IPS DF 6.9 (cell line): ENCODE measurements around the gene CCDC78.
A peak's percentile ranks its signal among the peaks of the same experiment; 100 is the strongest.
"Not testable (repeated sequence)": the region's sequence is repeated elsewhere in the genome, so short reads cannot be mapped to it uniquely, and the experiment has no call there.

Experiments used
- DNase-seq: peaks from one replicate; pipeline ENCODE4 v3.0.0-alpha.2; 2013; ENCODE audit warnings: low read depth, low spot score
- H3K27ac ChIP-seq: one replicate; pipeline ENCODE4 v1.5.1; 2013; ENCODE audit warnings: low read length, control low read depth
- H3K27me3 ChIP-seq: 2 replicates; pipeline ENCODE4 v1.6.1; 2013; ENCODE audit warnings: mild to moderate bottlenecking, low read length; ENCODE audit not compliant: control insufficient read depth, insufficient read depth
- H3K36me3 ChIP-seq: 2 replicates; pipeline ENCODE4 v1.6.1; 2013; ENCODE audit warnings: low read length; ENCODE audit not compliant: control insufficient read depth, insufficient read depth
- H3K4me1 ChIP-seq: 2 replicates; pipeline ENCODE4 v1.6.1; 2013; ENCODE audit warnings: low read length; ENCODE audit not compliant: control insufficient read depth, insufficient read depth
- H3K4me3 ChIP-seq: 2 replicates; pipeline ENCODE4 v1.5.1; 2013; ENCODE audit warnings: mild to moderate bottlenecking, low read length
- H3K9me3 ChIP-seq: 2 replicates; pipeline ENCODE4 v1.6.1; 2013; ENCODE audit warnings: low read length, inconsistent platforms; ENCODE audit not compliant: control insufficient read depth, insufficient read depth
- WGBS: extraction: QIAGEN DNeasy Blood & Tissue Kit; methylation state at CpG from one replicate; pipeline ENCODE4 v1.1.7; 2013; ENCODE audit warnings: mixed read lengths, missing lambda C conversion rate; ENCODE audit not compliant: insufficient read length, insufficient coverage; 5-methylcytosine and 5-hydroxymethylcytosine counted together

Gene CCDC78

DNA sequence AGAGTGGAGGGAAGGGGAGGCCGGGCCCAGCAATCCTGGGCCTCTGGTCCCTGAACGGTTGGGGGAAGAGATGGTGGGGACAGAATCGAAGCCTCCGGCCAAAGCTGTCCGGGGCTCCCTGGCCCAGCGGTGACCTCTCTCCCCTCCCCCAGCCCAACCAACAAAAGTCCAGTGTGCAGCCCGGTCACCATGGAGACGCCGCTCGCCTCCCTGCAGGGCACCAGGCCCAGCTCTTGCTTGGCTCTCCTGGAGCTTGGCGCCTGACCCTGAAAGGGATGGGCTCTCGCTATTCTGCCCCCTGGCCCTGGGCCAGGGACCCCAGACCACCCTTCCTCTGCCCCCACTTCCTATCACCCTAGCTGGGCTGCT, 10.1 kb downstream of the CCDC78 start:
- H3K27me3 ChIP-seq: peaks cover 2% of the 10 kb centered on the region; the same call in 1 of the 2 replicates
- H3K9me3 ChIP-seq: no peaks in the 10 kb centered on the region
- no peak for DNase-seq
- no peak overlapping the region for H3K4me3 ChIP-seq
- WGBS: no CpG with 5 or more reads among the region's 12 CpGs
- H3K4me1 ChIP-seq: peaks cover 11% of the 10 kb centered on the region
- H3K27ac ChIP-seq: no peak overlapping the region
- no peaks in the 10 kb centered on the region; the same call in 1 of the 2 replicates for H3K36me3 ChIP-seq

- Histone ChIP-seq H3K27me3 (peaks cover 2% of the 10 kb centered on the region; the same call in 1 of the 2 replicates), H3K36me3 (no peaks in the 10 kb centered on the region; the same call in 1 of the 2 replicates), H3K9me3 (no peaks in the 10 kb centered on the region), H3K27ac (no peak overlapping the region), H3K4me3 (peak overlapping the region; percentile 46), H3K4me1 (peaks cover 11% of the 10 kb centered on the region)
- WGBS: no CpG with 5 or more reads among the region's 74 CpGs
- DNase-seq: no peak
Measured at GRCh38 chr16:715477-716199, 10.6 kb downstream of the CCDC78 start.

DNA sequence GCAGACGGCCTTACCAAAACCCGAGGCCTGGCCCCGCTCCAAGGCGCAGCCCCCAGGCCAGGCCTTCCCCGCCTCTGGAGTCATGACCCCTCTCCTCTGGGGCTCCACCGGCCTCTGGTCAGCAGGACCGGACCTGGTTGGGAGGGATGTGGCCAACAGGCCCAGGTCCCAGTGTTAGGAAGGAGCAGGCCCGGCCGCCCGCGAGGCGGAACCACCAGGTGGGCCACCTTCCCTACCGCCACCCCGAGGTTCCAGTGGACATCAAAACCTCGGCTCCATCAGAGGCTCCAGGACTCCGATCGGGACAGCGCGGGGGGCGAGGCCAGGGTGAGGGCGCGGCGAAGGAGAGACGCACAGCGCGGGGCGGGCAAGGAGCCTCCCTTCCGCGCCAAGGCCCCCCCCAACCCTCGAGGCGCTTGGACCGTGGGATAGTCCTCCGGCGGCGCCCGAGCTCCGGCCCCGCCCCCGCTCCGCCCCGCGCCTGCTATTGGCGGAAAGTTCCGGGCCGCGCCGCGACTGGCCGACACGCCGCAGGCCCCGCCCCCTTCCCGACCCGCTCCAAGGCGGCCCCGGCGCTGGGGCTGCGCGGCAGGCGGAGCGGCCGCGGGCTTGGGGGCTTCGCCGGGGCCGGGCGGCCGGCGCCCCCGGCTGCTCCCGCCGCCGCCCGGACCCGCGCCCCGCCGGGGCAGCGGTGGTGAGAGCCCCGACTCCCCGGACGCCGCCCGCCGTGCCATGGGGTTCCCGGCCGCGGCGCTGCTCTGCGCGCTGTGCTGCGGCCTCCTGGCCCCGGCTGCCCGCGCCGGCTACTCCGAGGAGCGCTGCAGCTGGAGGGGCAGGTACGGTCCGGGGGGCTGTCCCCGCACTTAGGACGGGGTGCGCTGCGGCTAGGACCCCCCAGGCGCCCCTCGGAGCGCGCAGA, 11.4 kb downstream of the CCDC78 start, which contains the start of gene METRN:
TSS of gene METRN (plus strand) at position 561 of the 919 bp plus-strand sequence. CDS start at position 733, 172 bp downstream.
- no peak for DNase-seq
- Histone ChIP-seq H3K4me3 (peak within 1 kb of the TSS; percentile 46), H3K27ac (no peak within 1 kb of the TSS), H3K27me3 (peaks cover 2% of the 10 kb centered on the region; the same call in 1 of the 2 replicates), H3K4me1 (peaks cover 9% of the 10 kb centered on the region), H3K9me3 (no peaks in the 10 kb centered on the region), H3K36me3 (no peaks in the 10 kb centered on the region; the same call in 1 of the 2 replicates)
- WGBS: no CpG with 5 or more reads among the region's 108 CpGs

GRCh38 chr16:714079-714478, 12.2 kb downstream of the CCDC78 start:
- Histone ChIP-seq H3K4me3 (no peak overlapping the region), H3K27ac (no peak overlapping the region), H3K4me1 (peaks cover 10% of the 10 kb centered on the region), H3K36me3 (no peaks in the 10 kb centered on the region; the same call in 1 of the 2 replicates), H3K27me3 (peaks cover 2% of the 10 kb centered on the region; the same call in 1 of the 2 replicates), H3K9me3 (no peaks in the 10 kb centered on the region)
- no peak for DNase-seq
- no CpG with 5 or more reads among the region's 11 CpGs for WGBS

DNA sequence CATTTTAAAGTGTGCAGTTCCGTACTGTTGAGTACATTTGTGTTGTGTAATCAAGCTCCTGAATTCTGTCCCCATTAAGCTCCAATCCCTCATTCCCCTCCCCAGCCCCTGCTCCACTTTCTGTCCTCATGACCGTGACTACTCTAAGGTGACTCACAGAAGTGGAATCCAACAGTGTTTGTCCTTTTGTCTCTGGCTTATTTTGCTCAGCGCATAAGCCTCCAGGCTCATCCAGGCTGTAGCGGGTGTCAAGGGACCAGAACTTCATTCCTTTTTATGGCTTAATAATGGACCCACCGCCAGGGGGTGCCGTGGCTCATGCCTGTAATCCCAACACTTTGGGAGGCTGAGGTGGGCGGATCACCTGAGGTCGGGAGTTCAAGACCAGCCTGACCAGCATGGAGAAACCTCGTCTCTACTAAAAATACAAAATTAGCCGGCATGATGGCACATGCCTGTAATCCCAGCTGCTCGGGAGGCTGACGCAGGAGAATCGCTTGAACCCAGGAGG, 13.4 kb downstream of the CCDC78 start:
- not testable (repeated sequence) for H3K27ac ChIP-seq, DNase-seq, H3K4me1 ChIP-seq, H3K4me3 ChIP-seq, H3K36me3 ChIP-seq, H3K9me3 ChIP-seq
- no CpG with 5 or more reads among the region's 13 CpGs for WGBS
- H3K27me3 ChIP-seq: peaks cover 11% of the 10 kb centered on the region; the same call in 1 of the 2 replicates

- Histone ChIP-seq H3K4me3 (no peak overlapping the region), H3K9me3 (no peaks in the 10 kb centered on the region), H3K4me1 (peaks cover 11% of the 10 kb centered on the region), H3K27me3 (peaks cover 19% of the 10 kb centered on the region), H3K36me3 (no peaks in the 10 kb centered on the region; the same call in 1 of the 2 replicates), H3K27ac (no peak overlapping the region)
- DNase-seq: no peak
- WGBS: no CpG with 5 or more reads among the region's 25 CpGs
Measured at GRCh38 chr16:711548-712320, 14.5 kb downstream of the CCDC78 start.

GRCh38 chr16:711084-711483, 15.2 kb downstream of the CCDC78 start:
- Histone ChIP-seq H3K9me3 (no peaks in the 10 kb centered on the region), H3K4me1 (peaks cover 10% of the 10 kb centered on the region), H3K27me3 (peaks cover 21% of the 10 kb centered on the region), H3K4me3 (no peak overlapping the region), H3K36me3 (no peaks in the 10 kb centered on the region; the same call in 1 of the 2 replicates), H3K27ac (no peak overlapping the region)
- WGBS: no CpG with 5 or more reads among the region's 12 CpGs
- DNase-seq: no peak

DNA sequence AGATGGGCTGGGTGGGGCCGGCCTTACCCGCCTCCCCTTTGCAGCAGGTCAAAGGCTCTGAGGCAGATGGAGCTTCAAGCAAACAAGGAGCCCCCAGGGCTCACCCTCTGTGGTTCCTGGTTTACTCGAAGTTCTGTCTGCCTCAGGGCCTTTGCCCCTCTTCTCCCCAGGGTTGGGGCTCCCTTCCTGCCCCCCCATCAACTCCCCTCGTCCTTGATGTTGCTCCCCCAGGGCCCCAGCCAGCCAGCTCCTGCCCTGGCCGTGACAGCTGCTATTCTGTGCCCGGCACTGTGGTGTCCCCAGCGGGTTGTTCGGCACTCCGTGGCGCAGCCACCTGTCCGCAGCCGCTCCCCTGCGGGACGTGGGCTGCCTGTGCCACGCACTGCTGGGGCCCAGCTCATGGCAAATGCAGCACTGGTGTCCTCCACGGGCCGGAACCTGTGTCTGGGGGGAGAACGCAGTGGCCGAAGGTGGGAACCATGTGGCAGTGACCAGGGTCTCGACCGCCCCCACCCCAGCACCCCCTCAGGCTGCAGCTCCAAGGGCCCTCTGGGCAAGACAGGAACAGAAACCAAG, 15.7 kb downstream of the CCDC78 start:
- Histone ChIP-seq H3K36me3 (no peaks in the 10 kb centered on the region; the same call in 1 of the 2 replicates), H3K27ac (no peak overlapping the region), H3K4me3 (no peak overlapping the region), H3K4me1 (peaks cover 6% of the 10 kb centered on the region; the same call in 1 of the 2 replicates), H3K9me3 (no peaks in the 10 kb centered on the region), H3K27me3 (peaks cover 19% of the 10 kb centered on the region)
- no peak for DNase-seq
- no CpG with 5 or more reads among the region's 21 CpGs for WGBS

GRCh38 chr16:709566-710499, 16.4 kb downstream of the CCDC78 start:
- no CpG with 5 or more reads among the region's 30 CpGs for WGBS
- H3K4me3 ChIP-seq: no peak overlapping the region
- H3K36me3 ChIP-seq: no peaks in the 10 kb centered on the region; the same call in 1 of the 2 replicates
- H3K27me3 ChIP-seq: peaks cover 21% of the 10 kb centered on the region
- no peak for DNase-seq
- H3K9me3 ChIP-seq: no peaks in the 10 kb centered on the region
- H3K4me1 ChIP-seq: peaks cover 6% of the 10 kb centered on the region; the same call in 1 of the 2 replicates
- H3K27ac ChIP-seq: no peak overlapping the region
